Stimulated activated CD4-positive, alpha-beta T cell treated with anti-CD3 and anti-CD28 coated beads, Interleukin-15, amount 100 ng/mL, for 24 hours (primary cell): ENCODE data around the gene ATXN1.

Experiments used
- DNase-seq: peaks from one replicate; pipeline ENCODE4 v3.0.0-alpha.2; 2020

ATXN1 gene

GRCh38 chr6:16321826-16322225 is 439.4 kb downstream of the ATXN1 start:
- DNase-seq = no peak

- no peak for DNase-seq
Observed at GRCh38 chr6:16321341-16321710, 439.9 kb downstream of the ATXN1 start.

GRCh38 chr6:16320533-16321340 is 440.5 kb downstream of the ATXN1 start:
- DNase-seq = no peak

- peak; percentile 77 for DNase-seq
Observed at GRCh38 chr6:16319813-16320532, 441.3 kb downstream of the ATXN1 start.

GRCh38 chr6:16318953-16319720 is 442.1 kb downstream of the ATXN1 start:
- DNase-seq = no peak

- DNase-seq = peak; percentile 58
Observed at GRCh38 chr6:16318538-16318937, 442.7 kb downstream of the ATXN1 start.

- DNase-seq = peak; percentile 47
Observed at GRCh38 chr6:16316741-16317251, 444.5 kb downstream of the ATXN1 start.

GRCh38 chr6:16314296-16314695 is 447.0 kb downstream of the ATXN1 start:
- no peak for DNase-seq

GRCh38 chr6:16313732-16314131 is 447.5 kb downstream of the ATXN1 start:
- no peak for DNase-seq

- no peak for DNase-seq
Observed at GRCh38 chr6:16311763-16312162, 449.5 kb downstream of the ATXN1 start.

- DNase-seq = no peak
Observed at GRCh38 chr6:16306334-16306733, 454.9 kb downstream of the ATXN1 start.

GRCh38 chr6:16305788-16306187 is 455.5 kb downstream of the ATXN1 start:
- no peak for DNase-seq

- DNase-seq = no peak
Observed at GRCh38 chr6:16305246-16305725, 456.0 kb downstream of the ATXN1 start.

- no peak for DNase-seq
Observed at GRCh38 chr6:16302721-16303552, 458.3 kb downstream of the ATXN1 start.

- DNase-seq = no peak
Observed at GRCh38 chr6:16301511-16301910, 459.7 kb downstream of the ATXN1 start.

GRCh38 chr6:16299861-16300260 is 461.4 kb downstream of the ATXN1 start:
- DNase-seq = no peak

- DNase-seq = no peak
Observed at GRCh38 chr6:16296061-16296670, 465.1 kb downstream of the ATXN1 start.

GRCh38 chr6:16295471-16295870 is 465.8 kb downstream of the ATXN1 start:
- DNase-seq = no peak

- DNase-seq = no peak
Observed at GRCh38 chr6:16295060-16295459, 466.2 kb downstream of the ATXN1 start.

GRCh38 chr6:16294371-16294770 is 466.9 kb downstream of the ATXN1 start:
- no peak for DNase-seq

- no peak for DNase-seq
Observed at GRCh38 chr6:16292942-16293341, 468.3 kb downstream of the ATXN1 start.

- no peak for DNase-seq
Observed at GRCh38 chr6:16292432-16292831, 468.8 kb downstream of the ATXN1 start.
